Measurements from ENCODE around the gene EFS.

EFS gene

GRCh38 chr14:23360496-23360895 is 4.5 kb downstream of the EFS start:
- in situ Hi-C loops (cut with HindIII; ENCODE audit: low pct_ligation_motif_present, low sequenced_read_pairs): no loop called here
- peak; percentile 40 for TF ChIP-seq CTCF (IDR thresholded peaks at IDR 0.05; ENCODE audit: low read depth, low read length, missing control alignments)

DNA sequence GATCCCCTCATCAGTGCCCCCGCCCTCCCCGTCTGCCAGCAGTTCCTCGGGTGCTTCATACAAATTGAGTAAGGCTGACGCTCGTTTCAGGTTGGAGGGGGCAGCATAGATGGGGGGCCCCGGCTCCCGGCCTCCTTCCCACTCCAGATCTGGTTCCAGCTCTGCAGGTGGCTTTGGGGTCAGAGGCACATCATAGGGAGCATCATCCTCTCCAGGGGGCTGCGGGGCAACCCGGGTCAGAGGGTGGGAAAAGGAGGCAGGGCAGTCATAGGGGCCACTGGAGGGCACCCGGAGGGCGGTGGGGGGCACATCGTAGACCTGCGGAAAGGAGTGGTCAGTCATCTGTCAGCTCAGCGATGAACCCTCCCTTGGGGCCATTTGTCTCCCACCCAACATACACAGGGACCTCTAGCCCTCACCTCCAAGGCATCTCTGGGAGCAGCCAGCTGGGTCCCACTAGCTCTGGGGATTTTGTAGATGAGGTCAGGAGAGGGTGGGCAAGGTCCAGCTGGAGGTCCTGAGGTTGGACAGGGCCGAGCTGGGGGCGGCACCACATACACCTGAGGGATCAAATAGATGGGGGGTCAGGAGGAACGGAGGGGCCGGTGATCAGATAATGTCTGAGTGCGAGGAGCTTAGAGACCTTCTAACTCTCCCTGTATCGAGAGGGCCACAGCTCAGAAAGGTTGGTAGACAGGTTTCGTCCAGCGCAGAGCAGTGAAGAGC is 5.1 kb downstream of the EFS start:
- no peak for TF ChIP-seq CTCF (IDR thresholded peaks at IDR 0.05; ENCODE audit: low read depth, low read length, missing control alignments)
- no peak for DNase-seq
- Histone ChIP-seq H3K36me3 (replicated peaks) (no peaks in the 10 kb centered on the region), H3K27ac (no peak overlapping the region), H3K27me3 (replicated peaks) (no peaks in the 10 kb centered on the region), H3K4me3 (ENCODE audit: low read depth, low read length) (no peak overlapping the region)
- in situ Hi-C loops (cut with HindIII; ENCODE audit: low pct_ligation_motif_present, low sequenced_read_pairs): no loop called here

More at GRCh38 chr14:23360496-23360895, 4.5 kb downstream of the EFS start:
- H3K36me3 ChIP-seq (replicated peaks): no peaks in the 10 kb centered on the region
- no peak overlapping the region for H3K27ac ChIP-seq
- peaks cover 2% of the 10 kb centered on the region for H3K27me3 ChIP-seq (replicated peaks)
- no peak overlapping the region for H3K4me3 ChIP-seq (ENCODE audit: low read depth, low read length)
- no peak for DNase-seq

- TF ChIP-seq CTCF (IDR thresholded peaks at IDR 0.05; ENCODE audit: low read depth, low read length, missing control alignments): no peak
- Histone ChIP-seq H3K4me3 (ENCODE audit: low read depth, low read length) (no peak overlapping the region), H3K36me3 (replicated peaks) (no peaks in the 10 kb centered on the region), H3K27ac (no peak overlapping the region), H3K27me3 (replicated peaks) (no peaks in the 10 kb centered on the region)
- DNase-seq: no peak
- in situ Hi-C loops (cut with HindIII; ENCODE audit: low pct_ligation_motif_present, low sequenced_read_pairs): no loop called here
Observed at GRCh38 chr14:23359167-23359626, 5.8 kb downstream of the EFS start.

DNA sequence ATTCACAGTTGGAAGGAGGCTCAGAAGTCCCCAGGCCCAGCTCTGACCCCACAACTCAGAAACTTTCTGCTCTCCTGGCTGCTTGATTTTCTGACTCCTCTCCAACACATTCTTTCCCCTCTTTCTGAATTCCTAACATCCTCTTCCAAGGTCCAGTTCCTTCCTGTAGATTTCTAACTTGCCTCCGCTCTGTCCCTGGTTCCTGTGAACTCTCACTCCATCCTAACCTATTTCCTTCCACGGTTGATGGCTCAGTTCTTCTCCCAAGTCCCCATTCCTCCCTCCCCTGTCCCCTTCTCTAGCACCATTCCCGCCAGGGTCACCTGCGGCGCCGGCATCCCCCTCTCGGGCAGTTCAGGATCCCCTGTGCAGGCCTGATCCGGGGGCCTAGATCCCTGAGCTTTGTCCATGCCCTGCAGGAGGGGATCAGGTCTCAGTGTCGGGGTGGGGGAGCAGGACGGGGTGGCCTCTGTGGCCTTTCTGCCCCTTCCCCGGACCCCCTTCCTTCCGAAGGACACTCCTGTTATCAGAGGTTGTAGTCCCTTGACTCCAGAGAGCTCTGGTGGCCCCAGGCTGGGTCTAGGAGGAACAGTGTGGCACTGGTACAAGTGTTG is 6.3 kb downstream of the EFS start:
- no peaks in the 10 kb centered on the region for H3K36me3 ChIP-seq (replicated peaks)
- TF ChIP-seq CTCF (IDR thresholded peaks at IDR 0.05; ENCODE audit: low read depth, low read length, missing control alignments): no peak
- DNase-seq: no peak
- no peak overlapping the region for H3K4me3 ChIP-seq (ENCODE audit: low read depth, low read length)
- H3K27ac ChIP-seq: no peak overlapping the region
- no peaks in the 10 kb centered on the region for H3K27me3 ChIP-seq (replicated peaks)
- in situ Hi-C loops (cut with HindIII; ENCODE audit: low pct_ligation_motif_present, low sequenced_read_pairs): no loop called here

- no peaks in the 10 kb centered on the region for H3K36me3 ChIP-seq (replicated peaks)
- H3K27ac ChIP-seq: no peak overlapping the region
- no peaks in the 10 kb centered on the region for H3K27me3 ChIP-seq (replicated peaks)
- TF ChIP-seq CTCF (IDR thresholded peaks at IDR 0.05; ENCODE audit: low read depth, low read length, missing control alignments): no peak
- DNase-seq: no peak
- no peak overlapping the region for H3K4me3 ChIP-seq (ENCODE audit: low read depth, low read length)
- in situ Hi-C loops (cut with HindIII; ENCODE audit: low pct_ligation_motif_present, low sequenced_read_pairs): no loop called here
Observed at GRCh38 chr14:23358042-23358441, 6.9 kb downstream of the EFS start.

Data from brain microvascular endothelial cell (primary cell).